GM18868 (cell line): ENCODE measurements around the gene MUC5B.

Experiments
- ATAC-seq: cut with Tn5 transposase; IDR thresholded peaks from one replicate; pipeline ENCODE4 v1.9.1; 2021; ENCODE audit warnings: mild to moderate bottlenecking, moderate library complexity; ENCODE audit not compliant: unreplicated experiment

Gene MUC5B

DNA sequence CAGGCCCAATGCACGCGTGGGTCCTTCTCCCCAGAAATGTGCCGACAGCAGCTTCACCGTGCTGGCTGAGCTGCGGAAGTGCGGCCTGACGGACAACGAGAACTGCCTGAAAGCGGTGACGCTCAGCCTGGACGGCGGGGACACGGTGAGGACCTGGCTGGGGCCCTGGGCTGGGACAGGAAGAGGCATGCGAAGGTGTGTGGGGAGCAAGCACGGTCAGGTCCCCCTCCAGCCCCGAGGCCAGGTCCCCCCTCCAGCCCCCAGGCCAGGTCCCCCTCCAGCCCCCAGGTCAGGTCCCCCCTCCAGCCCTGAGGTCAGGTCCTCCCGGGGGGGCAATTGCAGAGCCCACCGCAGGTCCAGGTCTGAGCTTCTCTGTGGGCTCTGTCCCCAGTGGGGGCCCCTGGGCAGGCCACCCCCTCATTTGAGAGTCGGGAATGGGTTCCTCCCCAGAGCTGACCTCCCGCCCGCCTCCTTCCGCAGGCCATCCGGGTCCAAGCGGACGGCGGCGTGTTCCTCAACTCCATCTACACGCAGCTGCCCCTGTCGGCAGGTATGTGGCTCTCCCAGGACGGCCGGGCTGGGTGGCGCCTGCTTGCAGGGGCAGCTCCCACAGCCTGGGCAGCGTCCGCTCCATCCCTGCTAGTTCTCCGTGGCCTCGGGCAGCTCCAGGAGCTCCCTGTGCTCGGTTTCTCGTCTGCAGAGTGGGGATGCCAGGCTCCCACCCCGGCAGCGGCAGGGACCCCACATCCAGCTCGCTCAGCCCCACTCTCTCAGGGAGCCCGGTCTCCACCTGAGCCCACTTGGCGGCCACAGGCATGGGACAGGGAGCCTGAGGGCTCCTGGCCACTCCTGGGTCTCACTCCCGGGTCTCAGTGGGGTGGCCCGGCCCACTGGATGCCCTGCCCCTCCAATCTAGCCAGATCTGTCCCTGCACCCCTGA is 7.9 kb downstream of the MUC5B start:
- no peak for ATAC-seq

DNA sequence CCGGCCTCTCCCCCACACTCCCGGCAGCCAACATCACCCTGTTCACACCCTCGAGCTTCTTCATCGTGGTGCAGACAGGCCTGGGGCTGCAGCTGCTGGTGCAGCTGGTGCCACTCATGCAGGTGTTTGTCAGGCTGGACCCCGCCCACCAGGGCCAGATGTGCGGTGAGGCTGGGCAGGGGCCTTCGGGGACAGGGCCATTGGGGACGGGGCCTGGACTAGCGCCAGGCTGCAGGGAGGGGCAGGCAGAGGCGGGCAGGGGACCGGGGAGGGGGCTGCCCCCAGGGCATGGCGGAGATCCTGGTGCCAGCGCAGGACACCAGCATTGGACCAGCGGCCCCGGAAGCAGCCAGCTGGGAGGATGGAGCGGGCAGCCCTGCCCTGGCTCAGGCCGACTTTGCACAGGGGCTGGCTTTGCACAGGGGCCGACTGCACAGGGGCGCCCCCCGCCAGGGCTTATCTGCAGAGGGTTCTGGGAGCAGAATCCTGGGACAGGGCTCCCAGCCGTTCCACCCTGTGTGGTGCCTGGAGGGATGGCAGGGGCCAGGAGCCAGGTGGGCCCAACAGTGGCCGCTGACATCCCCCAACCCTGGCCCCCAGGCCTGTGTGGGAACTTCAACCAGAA is 8.6 kb downstream of the MUC5B start:
- ATAC-seq: no peak

DNA sequence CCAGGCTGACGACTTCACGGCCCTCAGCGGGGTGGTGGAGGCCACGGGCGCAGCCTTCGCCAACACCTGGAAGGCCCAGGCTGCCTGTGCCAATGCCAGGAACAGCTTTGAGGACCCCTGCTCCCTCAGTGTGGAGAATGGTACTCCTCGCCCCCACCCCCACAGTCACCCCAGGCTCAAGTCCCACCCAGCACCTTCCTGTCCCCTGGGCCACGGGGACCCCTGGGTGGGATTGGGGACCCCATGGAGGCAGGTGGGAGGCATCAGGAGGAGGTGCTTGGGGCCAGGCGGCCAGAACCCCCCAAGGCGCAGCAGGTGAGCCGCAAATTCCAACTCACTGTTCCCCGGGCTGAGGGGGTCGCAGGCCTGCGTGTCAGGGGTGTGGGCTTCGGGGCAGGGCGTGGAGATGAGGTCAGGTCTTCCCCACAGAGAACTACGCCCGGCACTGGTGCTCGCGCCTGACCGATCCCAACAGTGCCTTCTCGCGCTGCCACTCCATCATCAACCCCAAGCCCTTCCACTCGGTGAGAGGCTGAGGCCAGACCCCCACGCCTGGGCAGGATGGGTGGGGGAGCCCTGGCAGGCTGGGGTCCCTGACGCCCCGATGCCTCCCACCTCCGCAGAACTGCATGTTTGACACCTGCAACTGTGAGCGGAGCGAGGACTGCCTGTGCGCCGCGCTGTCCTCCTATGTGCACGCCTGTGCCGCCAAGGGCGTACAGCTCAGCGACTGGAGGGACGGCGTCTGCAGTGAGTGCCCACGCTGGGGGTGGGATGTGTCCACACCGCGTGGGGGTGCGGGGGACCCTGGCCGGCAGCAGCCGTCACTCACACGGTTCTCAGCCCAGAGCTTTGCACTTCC is 9.4 kb downstream of the MUC5B start:
- no peak for ATAC-seq

DNA sequence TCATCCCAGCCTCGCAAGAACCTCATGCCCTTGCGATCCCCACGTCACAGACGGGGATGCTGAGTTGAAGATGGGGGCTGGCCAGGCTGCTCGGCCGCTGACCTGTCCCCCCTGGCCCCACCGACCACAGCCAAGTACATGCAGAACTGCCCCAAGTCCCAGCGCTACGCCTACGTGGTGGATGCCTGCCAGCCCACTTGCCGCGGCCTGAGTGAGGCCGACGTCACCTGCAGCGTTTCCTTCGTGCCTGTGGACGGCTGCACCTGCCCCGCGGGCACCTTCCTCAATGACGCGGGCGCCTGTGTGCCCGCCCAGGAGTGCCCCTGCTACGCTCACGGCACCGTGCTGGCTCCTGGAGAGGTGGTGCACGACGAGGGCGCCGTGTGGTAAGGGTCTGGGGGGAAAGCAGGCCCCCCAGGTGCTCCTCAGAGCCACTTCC is 10.0 kb downstream of the MUC5B start:
- no peak for ATAC-seq

DNA sequence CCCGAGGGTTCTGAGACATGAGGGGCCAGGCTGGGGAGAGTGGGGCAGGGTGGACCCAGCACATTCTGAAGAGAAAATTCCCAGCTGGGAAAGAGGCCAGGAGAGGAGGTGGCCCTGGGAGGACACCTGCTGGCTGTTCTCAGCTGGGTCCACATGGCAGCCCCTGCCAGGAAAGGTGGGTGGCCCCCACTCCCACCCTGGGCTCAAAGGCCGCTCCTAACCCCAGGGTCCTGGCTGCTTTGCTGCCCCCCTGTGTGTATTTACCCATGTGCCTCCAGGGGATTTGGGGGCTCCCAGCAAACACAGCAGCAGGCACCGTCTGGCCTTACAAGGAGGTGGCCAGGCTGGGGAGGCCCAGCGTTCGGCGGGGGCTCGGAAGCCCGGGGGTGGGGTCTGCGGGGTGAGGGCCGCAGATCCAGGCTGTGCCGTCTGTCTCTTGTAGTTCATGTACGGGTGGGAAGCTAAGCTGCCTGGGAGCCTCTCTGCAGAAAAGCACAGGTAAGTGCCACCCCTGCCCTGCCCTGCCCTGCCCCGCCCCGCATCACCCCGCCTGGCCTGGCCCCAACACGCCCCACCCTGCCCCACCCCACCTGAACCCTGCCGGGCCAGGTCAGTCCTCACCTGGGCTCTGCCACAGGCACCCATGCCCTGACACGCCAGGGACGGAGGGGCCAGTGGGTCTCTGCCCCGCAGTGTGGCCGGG is 10.6 kb downstream of the MUC5B start:
- no peak for ATAC-seq

DNA sequence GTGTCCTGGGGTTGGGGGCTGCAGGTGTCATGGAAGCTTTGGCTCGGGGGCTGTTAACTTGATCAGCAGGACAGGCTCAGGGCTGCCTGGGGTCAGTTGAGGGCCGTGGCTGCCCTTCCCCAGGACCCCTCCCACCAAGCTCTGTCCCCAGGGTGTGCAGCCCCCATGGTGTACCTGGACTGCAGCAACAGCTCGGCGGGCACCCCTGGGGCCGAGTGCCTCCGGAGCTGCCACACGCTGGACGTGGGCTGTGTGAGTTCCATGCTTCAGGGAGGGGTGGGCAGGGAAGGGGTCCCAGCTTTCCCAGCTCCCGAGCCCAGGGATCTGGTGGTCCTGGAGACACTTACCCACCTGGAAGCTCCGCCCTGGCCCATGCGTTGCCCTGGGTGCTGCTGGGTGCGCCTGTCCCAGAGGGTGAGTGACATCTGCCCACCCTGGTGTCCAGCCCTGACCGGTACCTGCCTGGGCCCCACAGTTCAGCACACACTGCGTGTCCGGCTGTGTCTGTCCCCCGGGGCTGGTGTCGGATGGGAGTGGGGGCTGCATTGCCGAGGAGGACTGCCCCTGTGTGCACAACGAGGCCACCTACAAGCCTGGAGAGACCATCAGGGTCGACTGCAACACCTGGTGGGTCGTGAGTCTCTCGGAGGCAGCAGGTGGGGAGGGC is 11.3 kb downstream of the MUC5B start:
- no peak for ATAC-seq

DNA sequence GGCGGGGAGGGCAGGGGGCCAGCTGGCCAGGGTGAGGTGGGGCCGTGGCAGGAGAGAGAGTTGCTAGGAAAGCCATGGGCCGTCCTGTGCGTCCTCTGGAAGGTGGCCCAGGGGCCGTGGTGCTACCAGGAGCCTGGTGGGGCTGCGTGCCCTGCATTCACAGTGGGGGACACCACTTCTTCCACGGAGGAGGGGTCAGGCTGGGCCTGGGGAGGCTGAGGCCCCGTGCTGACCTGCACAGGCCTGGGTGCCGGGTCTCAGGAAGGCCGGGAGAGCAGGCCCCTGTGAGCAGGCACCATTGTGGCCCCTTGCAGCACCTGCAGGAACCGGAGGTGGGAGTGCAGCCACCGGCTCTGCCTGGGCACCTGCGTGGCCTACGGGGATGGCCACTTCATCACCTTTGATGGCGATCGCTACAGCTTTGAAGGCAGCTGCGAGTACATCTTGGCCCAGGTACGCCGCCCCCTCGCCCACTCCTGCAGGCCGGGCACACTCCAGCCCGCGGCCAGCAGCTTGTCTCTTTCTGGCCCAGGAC is 12.0 kb downstream of the MUC5B start:
- ATAC-seq: no peak

DNA sequence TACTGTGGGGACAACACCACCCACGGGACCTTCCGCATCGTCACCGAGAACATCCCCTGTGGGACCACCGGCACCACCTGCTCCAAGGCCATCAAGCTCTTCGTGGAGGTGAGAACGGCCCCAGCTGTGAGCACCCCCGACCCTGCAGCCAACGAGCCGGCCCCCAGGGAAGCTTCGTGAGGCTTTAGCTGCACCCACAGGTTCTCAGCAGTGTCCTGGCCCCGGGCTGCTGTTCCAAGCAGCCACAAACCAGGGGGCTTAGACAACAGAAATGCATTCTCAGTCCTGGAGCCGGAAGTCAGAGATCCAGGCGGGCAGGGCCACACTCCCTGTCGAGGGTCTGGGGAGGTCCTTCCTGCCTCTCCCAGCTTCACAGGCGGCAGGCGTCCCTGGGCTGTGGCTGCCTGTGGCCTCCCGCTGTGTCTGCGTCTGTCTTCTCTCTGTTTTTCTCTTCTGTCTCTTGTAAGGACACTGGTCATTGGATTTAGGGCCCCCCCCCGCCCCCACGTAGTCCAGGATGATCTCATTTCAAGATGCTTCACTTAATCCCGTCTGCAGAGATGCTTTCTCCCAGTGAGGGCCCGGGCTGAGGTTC is 12.5 kb downstream of the MUC5B start:
- ATAC-seq: no peak

DNA sequence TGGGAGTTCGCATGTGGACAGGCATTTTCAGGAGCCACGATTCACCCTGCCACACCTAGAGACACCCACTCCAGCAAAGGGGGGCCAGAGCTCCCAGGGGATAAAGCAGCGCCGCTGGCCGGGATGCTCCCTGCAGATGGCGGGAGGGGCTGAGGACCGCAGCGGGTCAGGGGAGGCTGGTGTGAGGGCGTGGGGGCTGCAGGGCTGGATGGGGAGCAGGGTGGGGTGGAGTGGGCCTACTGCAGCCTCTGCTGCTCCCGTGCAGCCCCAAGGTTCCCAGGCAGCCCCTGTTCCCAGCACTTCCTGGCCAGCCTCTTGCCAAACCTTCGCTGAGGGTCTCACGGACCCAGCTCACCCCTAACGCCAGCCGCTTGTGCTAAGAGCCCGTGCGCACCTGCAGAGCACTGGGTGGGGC is 13.0 kb downstream of the MUC5B start:
- ATAC-seq: no peak

DNA sequence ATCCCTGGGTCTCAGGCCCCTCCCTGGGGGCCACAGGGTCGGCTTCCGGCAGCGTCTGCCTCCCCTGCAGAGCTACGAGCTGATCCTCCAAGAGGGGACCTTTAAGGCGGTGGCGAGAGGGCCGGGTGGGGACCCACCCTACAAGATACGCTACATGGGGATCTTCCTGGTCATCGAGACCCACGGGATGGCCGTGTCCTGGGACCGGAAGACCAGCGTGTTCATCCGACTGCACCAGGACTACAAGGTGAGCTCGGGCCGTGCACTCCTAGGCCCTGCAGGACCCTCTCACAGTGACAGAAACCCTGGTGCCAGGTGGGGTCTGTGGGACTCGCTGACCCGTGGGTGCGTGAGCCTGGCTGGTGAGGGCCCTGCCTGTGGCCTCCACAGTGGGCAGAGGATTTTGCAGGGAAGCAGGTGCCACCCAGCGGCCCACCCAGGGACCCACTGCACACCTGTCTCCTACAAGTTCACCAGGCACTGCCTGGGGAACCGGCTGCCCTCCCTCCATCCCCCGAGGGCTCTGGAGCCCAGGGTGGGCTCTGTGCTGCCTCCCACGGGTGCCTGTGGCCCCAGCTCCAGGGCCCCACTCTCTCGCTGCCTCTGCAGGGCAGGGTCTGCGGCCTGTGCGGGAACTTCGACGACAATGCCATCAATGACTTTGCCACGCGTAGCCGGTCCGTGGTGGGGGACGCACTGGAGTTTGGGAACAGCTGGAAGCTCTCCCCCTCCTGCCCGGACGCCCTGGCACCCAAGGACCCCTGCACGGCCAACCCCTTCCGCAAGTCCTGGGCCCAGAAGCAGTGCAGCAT is 13.7 kb downstream of the MUC5B start:
- ATAC-seq: no peak

DNA sequence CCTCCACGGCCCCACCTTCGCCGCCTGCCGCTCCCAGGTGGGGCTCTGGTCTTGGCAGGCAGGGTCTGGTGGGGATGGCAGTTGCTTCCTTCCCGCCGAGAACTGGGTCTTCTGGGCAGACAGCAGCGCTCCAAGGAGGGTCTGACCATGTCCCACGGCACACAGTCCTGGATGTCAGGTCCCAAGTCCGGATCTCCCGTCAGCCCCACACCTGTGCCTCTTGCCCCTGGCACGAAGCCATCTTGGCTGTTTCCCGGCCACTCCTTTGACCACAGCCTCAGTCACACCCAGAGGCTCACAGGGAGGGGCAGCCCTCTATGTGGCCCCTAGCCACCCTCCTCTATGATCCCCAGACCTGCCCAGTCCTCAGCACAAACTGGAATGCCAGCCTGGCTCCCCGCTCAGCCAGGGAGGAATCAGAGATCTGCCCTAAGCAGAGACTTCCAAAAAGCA is 14.3 kb downstream of the MUC5B start:
- ATAC-seq: no peak

DNA sequence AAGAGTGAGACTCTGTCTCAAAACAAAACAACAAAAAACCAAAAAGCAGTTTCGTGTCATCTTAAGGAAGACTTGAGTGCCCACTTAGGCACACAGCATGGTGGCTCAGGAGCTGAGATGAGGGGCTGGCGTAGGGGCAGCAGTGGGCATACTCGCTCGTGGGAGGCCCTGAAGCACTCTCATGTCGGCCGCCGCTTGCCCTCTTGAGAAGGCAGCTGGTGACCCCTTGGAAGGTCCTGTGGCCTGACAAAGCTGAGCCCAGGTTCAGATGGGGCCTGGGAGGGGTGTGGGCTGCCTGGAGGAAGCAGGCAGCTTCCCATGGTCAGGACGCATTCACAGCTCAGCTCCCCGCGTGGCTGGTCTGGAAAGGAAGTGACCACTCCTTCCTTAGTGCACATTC is 15.0 kb downstream of the MUC5B start:
- ATAC-seq: no peak

DNA sequence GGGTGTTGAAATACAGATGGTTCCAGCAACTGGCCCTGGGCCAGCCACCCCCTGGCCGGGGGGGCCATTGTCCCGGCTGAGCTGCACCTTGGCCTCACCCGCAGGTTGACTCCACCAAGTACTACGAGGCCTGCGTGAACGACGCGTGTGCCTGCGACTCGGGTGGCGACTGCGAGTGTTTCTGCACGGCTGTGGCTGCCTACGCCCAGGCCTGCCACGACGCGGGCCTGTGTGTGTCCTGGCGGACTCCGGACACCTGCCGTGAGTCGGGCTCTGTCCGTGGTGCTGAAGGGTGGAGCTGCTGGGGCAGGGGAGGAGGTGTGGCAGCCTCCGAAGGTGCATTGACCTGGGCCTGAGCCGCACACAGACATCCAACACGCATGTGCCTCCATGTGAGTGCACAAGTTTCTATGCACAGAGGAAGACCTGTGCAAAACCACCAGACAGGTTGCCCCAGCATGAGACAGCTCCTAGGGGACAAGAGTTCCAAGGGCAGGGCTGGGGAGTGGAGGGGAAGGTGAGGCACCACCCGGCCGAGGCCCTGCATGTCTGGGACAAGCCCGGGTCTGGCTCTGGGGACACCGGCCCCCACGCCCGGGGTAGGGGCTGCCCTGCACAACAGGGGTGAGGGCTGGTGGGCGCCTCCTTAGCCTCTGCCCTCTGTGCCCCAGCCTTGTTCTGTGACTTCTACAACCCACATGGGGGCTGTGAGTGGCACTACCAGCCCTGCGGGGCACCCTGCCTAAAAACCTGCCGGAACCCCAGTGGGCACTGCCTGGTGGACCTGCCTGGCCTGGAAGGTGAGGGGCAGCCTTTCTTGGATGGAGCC is 16.1 kb downstream of the MUC5B start:
- ATAC-seq: no peak

DNA sequence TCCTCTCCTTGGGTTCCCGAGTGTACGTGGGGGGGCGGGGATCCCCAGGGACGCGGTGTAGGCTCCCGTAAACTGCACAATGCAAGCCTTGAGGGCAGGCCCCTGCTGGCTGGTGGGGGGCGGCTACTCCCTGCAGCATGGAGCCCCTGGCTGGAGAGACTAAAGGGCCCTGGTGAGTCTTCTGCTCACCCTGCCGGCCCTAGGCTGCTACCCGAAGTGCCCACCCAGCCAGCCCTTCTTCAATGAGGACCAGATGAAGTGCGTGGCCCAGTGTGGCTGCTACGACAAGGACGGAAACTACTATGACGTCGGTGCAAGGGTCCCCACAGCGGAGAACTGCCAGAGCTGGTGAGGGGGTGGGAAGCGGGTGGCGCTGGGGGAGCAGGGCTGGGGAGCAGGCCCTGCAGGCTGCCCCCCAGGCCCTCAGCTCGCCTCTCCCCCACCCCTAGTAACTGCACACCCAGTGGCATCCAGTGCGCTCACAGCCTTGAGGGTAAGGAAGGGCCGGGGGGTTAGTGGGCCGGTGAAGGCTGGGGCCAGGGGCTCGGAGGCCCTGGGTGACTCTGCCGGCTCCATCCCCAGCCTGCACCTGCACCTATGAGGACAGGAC is 16.8 kb downstream of the MUC5B start:
- no peak for ATAC-seq

DNA sequence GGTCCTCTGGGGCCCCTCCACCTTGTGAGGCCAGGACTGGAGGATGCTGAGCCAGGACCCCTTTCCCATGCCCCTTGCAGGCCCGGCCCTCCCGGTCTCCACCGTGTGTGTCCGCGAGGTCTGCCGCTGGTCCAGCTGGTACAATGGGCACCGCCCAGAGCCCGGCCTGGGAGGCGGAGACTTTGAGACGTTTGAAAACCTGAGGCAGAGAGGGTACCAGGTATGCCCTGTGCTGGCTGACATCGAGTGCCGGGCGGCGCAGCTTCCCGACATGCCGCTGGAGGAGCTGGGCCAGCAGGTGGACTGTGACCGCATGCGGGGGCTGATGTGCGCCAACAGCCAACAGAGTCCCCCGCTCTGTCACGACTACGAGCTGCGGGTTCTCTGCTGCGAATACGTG is 17.9 kb downstream of the MUC5B start:
- ATAC-seq: no peak

DNA sequence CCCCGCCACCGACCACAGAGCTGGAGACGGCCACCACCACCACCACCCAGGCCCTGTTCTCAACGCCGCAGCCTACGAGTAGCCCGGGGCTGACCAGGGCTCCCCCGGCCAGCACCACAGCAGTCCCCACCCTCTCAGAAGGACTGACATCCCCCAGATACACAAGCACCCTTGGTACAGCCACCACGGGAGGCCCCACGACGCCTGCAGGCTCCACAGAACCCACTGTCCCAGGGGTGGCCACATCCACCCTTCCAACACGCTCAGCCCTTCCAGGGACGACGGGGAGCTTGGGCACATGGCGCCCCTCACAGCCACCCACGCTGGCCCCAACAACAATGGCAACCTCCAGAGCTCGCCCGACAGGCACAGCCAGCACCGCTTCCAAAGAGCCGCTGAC is 18.8 kb downstream of the MUC5B start:
- no peak for ATAC-seq

DNA sequence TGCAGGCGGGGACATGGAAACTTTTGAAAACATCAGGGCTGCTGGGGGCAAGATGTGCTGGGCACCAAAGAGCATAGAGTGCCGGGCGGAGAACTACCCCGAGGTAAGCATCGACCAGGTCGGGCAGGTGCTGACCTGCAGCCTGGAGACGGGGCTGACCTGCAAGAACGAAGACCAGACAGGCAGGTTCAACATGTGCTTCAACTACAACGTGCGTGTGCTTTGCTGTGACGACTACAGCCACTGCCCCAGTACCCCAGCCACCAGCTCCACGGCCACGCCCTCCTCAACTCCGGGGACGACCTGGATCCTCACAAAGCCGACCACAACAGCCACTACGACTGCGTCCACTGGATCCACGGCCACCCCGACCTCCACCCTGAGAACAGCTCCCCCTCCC is 19.4 kb downstream of the MUC5B start:
- ATAC-seq: no peak
